ENCODE results near the gene FAM184A. TPM values are rescaled to one million over a fixed set of nuclear protein-coding genes. Genes with fewer than 3 reads are reported as not detected.

FAM184A gene
- total and polyA plus RNA-seq, 2 of the 8 experiments (the other 6 are each of a cell fraction or from before 2014, with no cell fraction given) = 6.3 to 11.3 TPM

DNA sequence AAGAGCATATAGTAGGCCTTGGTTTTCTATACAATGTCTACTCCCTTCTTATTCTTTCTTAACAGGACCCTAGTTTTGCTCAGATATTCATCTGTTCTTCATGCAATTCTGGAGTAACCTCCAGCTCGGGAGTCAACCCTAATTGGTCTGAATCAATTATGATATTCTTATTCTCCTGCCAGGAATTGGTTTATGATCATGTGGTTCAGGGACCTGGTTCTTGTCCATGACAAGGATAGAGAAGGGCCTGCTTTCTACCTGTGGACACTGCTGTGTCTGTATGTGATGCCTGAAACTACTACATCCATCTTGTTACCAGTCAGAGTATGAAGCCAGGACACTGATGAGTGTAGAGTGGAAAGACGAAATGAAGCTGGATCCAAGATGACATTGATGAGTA, 24.4 kb upstream of the FAM184A start:
- no peak overlapping the region for H3K4me2 ChIP-seq (ENCODE audit: insufficient read depth in 1 of 2, low read depth in 2 of 2, low read length in 2 of 2)
- H3K4me3 ChIP-seq (ENCODE audit: extremely low read depth in 1 of 4, insufficient read depth in 2 of 4, low read depth in 3 of 4, low read length in 4 of 4) = no peak overlapping the region
- H4K91ac ChIP-seq (replicated peaks; ENCODE audit: insufficient read length, low read length) = no peak overlapping the region
- no peak overlapping the region for H3K23ac ChIP-seq (ENCODE audit: insufficient read length)
- ChIA-PET CTCF (ENCODE audit: partially characterized antibody) (interaction anchor here (0.6 to 2.2 kb wide), 8 partner anchors 8 to 466 kb away, joined by 3 to 7 read pairs (median 4); partner anchors contain the start of gene FAM184A), POLR2A (ENCODE audit: partially characterized antibody) (interaction anchor here (1.2 kb wide), 1 partner anchor 9 kb away, joined by 4 read pairs; no protein-coding TSS in a partner anchor)
- H2BK120ac ChIP-seq (replicated peaks; ENCODE audit: low read depth, low read length) = no peak overlapping the region
- H3K23me2 ChIP-seq (ENCODE audit: low read depth, low read length) = no peaks in the 10 kb centered on the region
- H4K5ac ChIP-seq (ENCODE audit: insufficient read length, low read depth, low read length) = no peak overlapping the region
- no peak overlapping the region for H4K8ac ChIP-seq (ENCODE audit: extremely low read depth, insufficient read depth, low read length)
- no peaks in the 10 kb centered on the region for H3K36me3 ChIP-seq (ENCODE audit: control insufficient read depth in 2 of 4, insufficient read depth in 4 of 4, low read length in 3 of 4)
- WGBS, 2 experiments (ENCODE audit: extremely low coverage in 1 of 2, insufficient coverage in 1 of 2, insufficient read length in 1 of 2, insufficient replicate concordance in 2 of 2, low coverage in 1 of 2, low lambda C conversion rate in 2 of 2, missing lambda C conversion rate in 1 of 2) = 80% methylated on average over 2 of the region's 2 CpGs; no CpG with 5 or more reads in 1 of the 2 experiments
- no peaks in the 10 kb centered on the region for H3K79me1 ChIP-seq (ENCODE audit: low read depth, low read length)
- H3K9ac ChIP-seq (replicated peaks in 1 of 4; ENCODE audit: extremely low read depth in 1 of 4, low read depth in 3 of 4, low read length in 3 of 4) = no peak overlapping the region
- H4K20me1 ChIP-seq (replicated peaks in 1 of 2; ENCODE audit: control insufficient read depth in 1 of 2, insufficient read depth in 2 of 2, low read length in 2 of 2) = no peaks in the 10 kb centered on the region
- no peak overlapping the region for H2BK15ac ChIP-seq (ENCODE audit: low read length)
- H3K79me2 ChIP-seq (ENCODE audit: control insufficient read depth in 1 of 2, insufficient read depth in 2 of 2, low read length in 2 of 2) = no peaks in the 10 kb centered on the region
- no peak overlapping the region for H3K4ac ChIP-seq (replicated peaks; ENCODE audit: insufficient read length, low read depth, low read length)
- FAIRE-seq (no peak), DNase-seq (ENCODE audit: low read depth in 1 of 2, low spot score in 2 of 2) (no peak)
- H2AFZ ChIP-seq (ENCODE audit: low read length) = no peak overlapping the region
- H2BK20ac ChIP-seq (ENCODE audit: low read length) = no peak overlapping the region
- no peaks in the 10 kb centered on the region for H3K27me3 ChIP-seq (replicated peaks in 1 of 4; ENCODE audit: control insufficient read depth in 3 of 4, extremely low read depth in 1 of 4, insufficient read depth in 3 of 4, low read length in 3 of 4)
- H3K4me1 ChIP-seq (replicated peaks in 1 of 4; ENCODE audit: control insufficient read depth in 3 of 4, insufficient read depth in 4 of 4, low read length in 3 of 4) = no peaks in the 10 kb centered on the region
- H3K18ac ChIP-seq (ENCODE audit: extremely low read depth, low read length) = no peak overlapping the region
- peaks cover 0 to 4% of the 10 kb centered on the region in 2 experiments; a peak in 2 of 4 replicates for H3K9me3 ChIP-seq (ENCODE audit: insufficient read depth in 2 of 2, low read depth in 1 of 2, low read length in 1 of 2)
- no peak overlapping the region for H3K14ac ChIP-seq (ENCODE audit: insufficient read length)
- no peak overlapping the region for H2BK5ac ChIP-seq (ENCODE audit: low read depth, low read length)
- no peak overlapping the region for H2BK12ac ChIP-seq (ENCODE audit: low read depth, low read length)
- H3K27ac ChIP-seq (ENCODE audit: low read depth, low read length) = no peak overlapping the region
- no peak overlapping the region for H2AK5ac ChIP-seq (ENCODE audit: low read depth, low read length)
- H3K56ac ChIP-seq (replicated peaks; ENCODE audit: insufficient read length, low read depth, low read length) = no peak overlapping the region
- TF ChIP-seq EZH2 (IDR thresholded peaks at IDR 0.05; ENCODE audit: low read depth, low read length, severe bottlenecking) = no peak
- TF ChIP-seq RAD21 (IDR thresholded peaks at IDR 0.05 in 1 of 2, conservative IDR thresholded peaks at IDR 0.05 in 1 of 2; ENCODE audit: low read depth in 2 of 2, low read length in 2 of 2) = no peak
- TF ChIP-seq, protein P1, sequence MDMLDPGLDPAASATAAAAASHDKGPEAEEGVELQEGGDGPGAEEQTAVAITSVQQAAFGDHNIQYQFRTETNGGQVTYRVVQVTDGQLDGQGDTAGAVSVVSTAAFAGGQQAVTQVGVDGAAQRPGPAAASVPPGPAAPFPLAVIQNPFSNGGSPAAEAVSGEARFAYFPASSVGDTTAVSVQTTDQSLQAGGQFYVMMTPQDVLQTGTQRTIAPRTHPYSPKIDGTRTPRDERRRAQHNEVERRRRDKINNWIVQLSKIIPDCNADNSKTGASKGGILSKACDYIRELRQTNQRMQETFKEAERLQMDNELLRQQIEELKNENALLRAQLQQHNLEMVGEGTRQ (IDR thresholded peaks at IDR 0.05; ENCODE audit: low read length) = no peak
- TF ChIP-seq ASH2L (IDR thresholded peaks at IDR 0.05; ENCODE audit: low read length) = no peak
- TF ChIP-seq GTF2F1 (IDR thresholded peaks at IDR 0.05; ENCODE audit: borderline replicate concordance, low read depth, low read length) = no peak
- TF ChIP-seq SIRT6 (IDR thresholded peaks at IDR 0.05; ENCODE audit: low read length) = no peak
- TF ChIP-seq SUZ12 (IDR thresholded peaks at IDR 0.05; ENCODE audit: low read length) = no peak
- no peak for TF ChIP-seq KDM5A (IDR thresholded peaks at IDR 0.05; ENCODE audit: low read length)
- TF ChIP-seq, protein P2, sequence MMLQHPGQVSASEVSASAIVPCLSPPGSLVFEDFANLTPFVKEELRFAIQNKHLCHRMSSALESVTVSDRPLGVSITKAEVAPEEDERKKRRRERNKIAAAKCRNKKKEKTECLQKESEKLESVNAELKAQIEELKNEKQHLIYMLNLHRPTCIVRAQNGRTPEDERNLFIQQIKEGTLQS (IDR thresholded peaks at IDR 0.05; ENCODE audit: insufficient read depth, low read depth, low read length) = no peak
- TF ChIP-seq CREB1 (IDR thresholded peaks at IDR 0.05) = no peak
- no peak for TF ChIP-seq EGR1 (IDR thresholded peaks at IDR 0.05; ENCODE audit: borderline replicate concordance, low read depth, low read length)
- TF ChIP-seq, protein P3, sequence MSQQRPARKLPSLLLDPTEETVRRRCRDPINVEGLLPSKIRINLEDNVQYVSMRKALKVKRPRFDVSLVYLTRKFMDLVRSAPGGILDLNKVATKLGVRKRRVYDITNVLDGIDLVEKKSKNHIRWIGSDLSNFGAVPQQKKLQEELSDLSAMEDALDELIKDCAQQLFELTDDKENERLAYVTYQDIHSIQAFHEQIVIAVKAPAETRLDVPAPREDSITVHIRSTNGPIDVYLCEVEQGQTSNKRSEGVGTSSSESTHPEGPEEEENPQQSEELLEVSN (IDR thresholded peaks at IDR 0.05) = no peak
